ENCODE measurements around the gene DDX10. TPM values are rescaled to one million over a fixed set of nuclear protein-coding genes. Genes with fewer than 3 reads are reported as not detected.

DDX10 gene
- total and polyA plus RNA-seq, 9 of the 15 experiments (the other 6 are each of a cell fraction or from before 2014, with no cell fraction given) = 33.9 to 94.6 (median 50.7) TPM

DNA sequence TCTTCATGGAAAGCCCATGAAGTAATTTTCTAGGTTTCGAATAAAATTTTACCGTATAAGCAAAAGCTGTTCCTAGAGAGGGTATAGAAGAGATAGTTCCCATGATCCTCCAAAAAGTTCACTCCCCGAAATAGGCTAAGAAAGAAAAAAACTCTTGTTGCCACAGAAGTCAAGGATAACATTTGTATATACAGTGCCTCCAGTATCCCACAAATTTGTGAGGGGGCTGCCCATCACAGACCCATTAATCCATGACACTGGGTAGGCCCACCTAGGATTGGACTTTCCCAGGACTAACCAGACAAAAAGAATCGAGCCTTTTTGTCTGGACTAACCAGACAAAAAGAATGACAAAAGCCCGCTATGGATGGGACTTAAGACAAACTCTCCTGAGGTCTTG, 233.0 kb downstream of the DDX10 start (continued):
- TF ChIP-seq, protein P1, sequence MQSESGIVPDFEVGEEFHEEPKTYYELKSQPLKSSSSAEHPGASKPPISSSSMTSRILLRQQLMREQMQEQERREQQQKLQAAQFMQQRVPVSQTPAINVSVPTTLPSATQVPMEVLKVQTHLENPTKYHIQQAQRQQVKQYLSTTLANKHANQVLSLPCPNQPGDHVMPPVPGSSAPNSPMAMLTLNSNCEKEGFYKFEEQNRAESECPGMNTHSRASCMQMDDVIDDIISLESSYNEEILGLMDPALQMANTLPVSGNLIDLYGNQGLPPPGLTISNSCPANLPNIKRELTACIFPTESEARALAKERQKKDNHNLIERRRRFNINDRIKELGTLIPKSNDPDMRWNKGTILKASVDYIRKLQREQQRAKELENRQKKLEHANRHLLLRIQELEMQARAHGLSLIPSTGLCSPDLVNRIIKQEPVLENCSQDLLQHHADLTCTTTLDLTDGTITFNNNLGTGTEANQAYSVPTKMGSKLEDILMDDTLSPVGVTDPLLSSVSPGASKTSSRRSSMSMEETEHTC (IDR thresholded peaks at IDR 0.05) = no peak

DNA sequence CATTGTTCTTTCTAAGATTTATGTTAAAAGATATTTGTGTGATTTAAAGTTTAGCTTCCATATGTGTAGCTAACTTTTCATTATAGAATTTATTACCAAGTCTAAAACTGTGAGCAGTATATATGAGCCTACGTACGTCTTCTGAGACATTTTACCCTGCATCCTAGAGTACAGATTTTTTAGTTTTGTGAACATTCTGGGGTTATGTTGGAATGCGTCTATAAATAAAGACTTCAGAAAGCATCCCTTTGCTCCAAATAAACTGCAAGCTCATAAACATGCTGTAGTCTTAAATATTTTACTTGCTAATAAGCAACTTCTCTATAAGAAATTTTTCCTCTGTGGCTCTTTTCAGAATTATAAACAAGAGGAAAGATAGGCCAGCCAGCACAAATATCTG, 236.5 kb downstream of the DDX10 start:
- no peak overlapping the region for H3K27ac ChIP-seq (ENCODE audit: extremely low read depth, low read depth, low read length)
- FAIRE-seq (no peak), DNase-seq (ENCODE audit: extremely low read depth in 1 of 4, low spot score in 3 of 4) (no peak), ATAC-seq (no peak)
- BruUV-seq (replicated peaks) = no TSS peak
- no peak overlapping the region for H3K4me2 ChIP-seq (ENCODE audit: insufficient read depth, low read length)
- intact Hi-C loops (cut with micrococcal nuclease) (no loop called here), in situ Hi-C loops (cut with MboI) (no loop called here)
- no peaks in the 10 kb centered on the region for H3K27me3 ChIP-seq (ENCODE audit: control insufficient read depth in 2 of 2, insufficient read depth in 2 of 2, low read length in 2 of 2)
- ChIA-PET POLR2A (no interaction called here), CTCF (ENCODE audit: low intra/inter-chr PET ratio) (no interaction called here)
- no peak overlapping the region for H3K9ac ChIP-seq (ENCODE audit: insufficient read depth in 1 of 2, low read depth in 2 of 2, low read length in 2 of 2)
- H3K9me3 ChIP-seq (replicated peaks; ENCODE audit: control insufficient read depth, insufficient read depth, low read depth, low read length) = no peaks in the 10 kb centered on the region
- TF ChIP-seq BACH1 (tag; IDR thresholded peaks at IDR 0.05) (no peak), BCOR (IDR thresholded peaks at IDR 0.05) (no peak), POLR2G (IDR thresholded peaks at IDR 0.05; ENCODE audit: low read depth, low read length) (no peak), RBM15 (IDR thresholded peaks at IDR 0.05; ENCODE audit: insufficient read depth, low read length) (no peak)
- TF ChIP-seq, protein P2, sequence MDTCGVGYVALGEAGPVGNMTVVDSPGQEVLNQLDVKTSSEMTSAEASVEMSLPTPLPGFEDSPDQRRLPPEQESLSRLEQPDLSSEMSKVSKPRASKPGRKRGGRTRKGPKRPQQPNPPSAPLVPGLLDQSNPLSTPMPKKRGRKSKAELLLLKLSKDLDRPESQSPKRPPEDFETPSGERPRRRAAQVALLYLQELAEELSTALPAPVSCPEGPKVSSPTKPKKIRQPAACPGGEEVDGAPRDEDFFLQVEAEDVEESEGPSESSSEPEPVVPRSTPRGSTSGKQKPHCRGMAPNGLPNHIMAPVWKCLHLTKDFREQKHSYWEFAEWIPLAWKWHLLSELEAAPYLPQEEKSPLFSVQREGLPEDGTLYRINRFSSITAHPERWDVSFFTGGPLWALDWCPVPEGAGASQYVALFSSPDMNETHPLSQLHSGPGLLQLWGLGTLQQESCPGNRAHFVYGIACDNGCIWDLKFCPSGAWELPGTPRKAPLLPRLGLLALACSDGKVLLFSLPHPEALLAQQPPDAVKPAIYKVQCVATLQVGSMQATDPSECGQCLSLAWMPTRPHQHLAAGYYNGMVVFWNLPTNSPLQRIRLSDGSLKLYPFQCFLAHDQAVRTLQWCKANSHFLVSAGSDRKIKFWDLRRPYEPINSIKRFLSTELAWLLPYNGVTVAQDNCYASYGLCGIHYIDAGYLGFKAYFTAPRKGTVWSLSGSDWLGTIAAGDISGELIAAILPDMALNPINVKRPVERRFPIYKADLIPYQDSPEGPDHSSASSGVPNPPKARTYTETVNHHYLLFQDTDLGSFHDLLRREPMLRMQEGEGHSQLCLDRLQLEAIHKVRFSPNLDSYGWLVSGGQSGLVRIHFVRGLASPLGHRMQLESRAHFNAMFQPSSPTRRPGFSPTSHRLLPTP (IDR thresholded peaks at IDR 0.05; ENCODE audit: borderline replicate concordance, extremely low read depth, insufficient read length) = no peak
- TF ChIP-seq, protein P3, sequence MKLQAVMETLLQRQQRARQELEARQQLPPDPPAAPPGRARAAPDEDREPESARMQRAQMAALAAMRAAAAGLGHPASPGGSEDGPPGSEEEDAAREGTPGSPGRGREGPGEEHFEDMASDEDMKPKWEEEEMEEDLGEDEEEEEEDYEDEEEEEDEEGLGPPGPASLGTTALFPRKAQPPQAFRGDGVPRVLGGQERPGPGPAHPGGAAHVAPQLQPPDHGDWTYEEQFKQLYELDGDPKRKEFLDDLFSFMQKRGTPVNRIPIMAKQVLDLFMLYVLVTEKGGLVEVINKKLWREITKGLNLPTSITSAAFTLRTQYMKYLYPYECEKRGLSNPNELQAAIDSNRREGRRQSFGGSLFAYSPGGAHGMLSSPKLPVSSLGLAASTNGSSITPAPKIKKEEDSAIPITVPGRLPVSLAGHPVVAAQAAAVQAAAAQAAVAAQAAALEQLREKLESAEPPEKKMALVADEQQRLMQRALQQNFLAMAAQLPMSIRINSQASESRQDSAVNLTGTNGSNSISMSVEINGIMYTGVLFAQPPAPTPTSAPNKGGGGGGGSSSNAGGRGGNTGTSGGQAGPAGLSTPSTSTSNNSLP (IDR thresholded peaks at IDR 0.05; ENCODE audit: borderline replicate concordance, low read depth, low read length) = no peak
- TF ChIP-seq, protein P4, sequence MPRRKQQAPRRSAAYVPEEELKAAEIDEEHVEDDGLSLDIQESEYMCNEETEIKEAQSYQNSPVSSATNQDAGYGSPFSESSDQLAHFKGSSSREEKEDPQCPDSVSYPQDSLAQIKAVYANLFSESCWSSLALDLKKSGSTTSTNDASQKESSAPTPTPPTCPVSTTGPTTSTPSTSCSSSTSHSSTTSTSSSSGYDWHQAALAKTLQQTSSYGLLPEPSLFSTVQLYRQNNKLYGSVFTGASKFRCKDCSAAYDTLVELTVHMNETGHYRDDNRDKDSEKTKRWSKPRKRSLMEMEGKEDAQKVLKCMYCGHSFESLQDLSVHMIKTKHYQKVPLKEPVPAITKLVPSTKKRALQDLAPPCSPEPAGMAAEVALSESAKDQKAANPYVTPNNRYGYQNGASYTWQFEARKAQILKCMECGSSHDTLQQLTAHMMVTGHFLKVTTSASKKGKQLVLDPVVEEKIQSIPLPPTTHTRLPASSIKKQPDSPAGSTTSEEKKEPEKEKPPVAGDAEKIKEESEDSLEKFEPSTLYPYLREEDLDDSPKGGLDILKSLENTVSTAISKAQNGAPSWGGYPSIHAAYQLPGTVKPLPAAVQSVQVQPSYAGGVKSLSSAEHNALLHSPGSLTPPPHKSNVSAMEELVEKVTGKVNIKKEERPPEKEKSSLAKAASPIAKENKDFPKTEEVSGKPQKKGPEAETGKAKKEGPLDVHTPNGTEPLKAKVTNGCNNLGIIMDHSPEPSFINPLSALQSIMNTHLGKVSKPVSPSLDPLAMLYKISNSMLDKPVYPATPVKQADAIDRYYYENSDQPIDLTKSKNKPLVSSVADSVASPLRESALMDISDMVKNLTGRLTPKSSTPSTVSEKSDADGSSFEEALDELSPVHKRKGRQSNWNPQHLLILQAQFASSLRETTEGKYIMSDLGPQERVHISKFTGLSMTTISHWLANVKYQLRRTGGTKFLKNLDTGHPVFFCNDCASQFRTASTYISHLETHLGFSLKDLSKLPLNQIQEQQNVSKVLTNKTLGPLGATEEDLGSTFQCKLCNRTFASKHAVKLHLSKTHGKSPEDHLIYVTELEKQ (CRISPR knock-in tag; IDR thresholded peaks at IDR 0.05) = no peak
- no peaks in the 10 kb centered on the region for H3K9me1 ChIP-seq (ENCODE audit: control insufficient read depth, insufficient read depth, low read length)
- H3K4me1 ChIP-seq (replicated peaks in 1 of 2; ENCODE audit: control insufficient read depth in 2 of 2, insufficient read depth in 2 of 2, low read length in 2 of 2) = no peaks in the 10 kb centered on the region
- no peak overlapping the region for H3K4me3 ChIP-seq
- WGBS (ENCODE audit: insufficient coverage, low coverage, missing lambda C conversion rate) = 91% methylated on average over 3 of the region's 3 CpGs
- no peak overlapping the region for H2AFZ ChIP-seq (ENCODE audit: low read depth, low read length)
- H4K20me1 ChIP-seq (replicated peaks; ENCODE audit: control insufficient read depth, insufficient read depth, low read length) = no peaks in the 10 kb centered on the region
- H3K79me2 ChIP-seq (ENCODE audit: control insufficient read depth, insufficient read depth, low read length) = no peaks in the 10 kb centered on the region
- H3K36me3 ChIP-seq (ENCODE audit: control insufficient read depth, insufficient read depth, low read length) = no peaks in the 10 kb centered on the region
